Astrocyte of the cerebellum (primary cell): ENCODE measurements around the gene CETN1.
A peak's percentile ranks its signal among the peaks of the same experiment; 100 is the strongest.

Source experiments
- DNase-seq: peaks from one replicate; pipeline ENCODE4 v3.0.0-alpha.2; 2011; ENCODE audit warnings: low read depth
- H3K4me3 ChIP-seq: 2 replicates; pipeline ENCODE4 v1.5.1; 2011; ENCODE audit warnings: mild to moderate bottlenecking, low read depth, low read length, moderate library complexity
- CTCF ChIP-seq: IDR thresholded peaks from 2 replicates; pipeline ENCODE4 v1.5.1; 2012; ENCODE audit warnings: low read length, low read depth, moderate library complexity, mild to moderate bottlenecking; ENCODE audit errors: missing control alignments
- in situ Hi-C: cut with HindIII; loops from 2 replicates; pipeline ENCODE4 v1.10.0; 2017; ENCODE audit warnings: low sequenced_read_pairs

Gene CETN1

DNA sequence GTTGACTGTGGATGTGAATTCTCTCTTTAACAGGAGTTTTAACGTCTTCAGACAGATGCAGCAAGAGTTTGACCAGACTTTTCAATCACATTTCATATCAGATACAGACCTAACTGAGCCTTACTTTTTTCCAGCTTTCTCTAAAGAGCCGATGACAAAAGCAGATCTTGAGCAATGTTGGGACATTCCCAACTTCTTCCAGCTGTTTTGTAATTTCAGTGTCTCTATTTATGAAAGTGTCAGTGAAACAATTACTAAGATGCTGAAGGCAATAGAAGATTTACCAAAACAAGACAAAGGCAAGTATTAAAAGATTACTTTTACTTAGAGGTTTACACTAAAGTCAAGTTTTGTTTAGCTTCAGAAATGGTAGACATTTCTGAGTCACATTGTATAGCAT is 47.1 kb downstream of the CETN1 start:
- DNase-seq, result no peak
- in situ Hi-C loops, result no loop called here
- no peak for TF ChIP-seq CTCF
- no peak overlapping the region for H3K4me3 ChIP-seq

GRCh38 chr18:629269-630150 is 49.3 kb downstream of the CETN1 start:
- no peak overlapping the region for H3K4me3 ChIP-seq
- in situ Hi-C loops, result no loop called here
- no peak for DNase-seq
- peak; percentile 12 for TF ChIP-seq CTCF

GRCh38 chr18:631560-631959 is 51.4 kb downstream of the CETN1 start:
- DNase-seq, result no peak
- H3K4me3 ChIP-seq, result no peak overlapping the region
- in situ Hi-C loops, result no loop called here
- no peak for TF ChIP-seq CTCF
